Activated T-helper 1 cell treated with Interleukin-2 at 50 U/mL for 16 hours (primary cell): ENCODE results near the gene PKHD1.

ENCODE experiments used
- DNase-seq: peaks from one replicate; pipeline ENCODE4 v3.0.0-alpha.2; 2020; ENCODE audit warnings: low read depth

Gene PKHD1

GRCh38 chr6:52046456-52046855, 41.0 kb downstream of the PKHD1 start:
- no peak for DNase-seq

- DNase-seq = no peak
Observed at GRCh38 chr6:52045481-52045880, 41.9 kb downstream of the PKHD1 start.

GRCh38 chr6:52045033-52045432, 42.4 kb downstream of the PKHD1 start:
- DNase-seq = no peak

GRCh38 chr6:52042141-52042885, 45.1 kb downstream of the PKHD1 start:
- no peak for DNase-seq

GRCh38 chr6:52041134-52041533, 46.3 kb downstream of the PKHD1 start:
- DNase-seq = no peak

GRCh38 chr6:52027699-52028098, 59.7 kb downstream of the PKHD1 start:
- no peak for DNase-seq

GRCh38 chr6:52024451-52025068, 62.9 kb downstream of the PKHD1 start:
- DNase-seq = no peak

GRCh38 chr6:52022675-52023074, 64.7 kb downstream of the PKHD1 start:
- DNase-seq = no peak

- no peak for DNase-seq
Observed at GRCh38 chr6:52020945-52021570, 66.4 kb downstream of the PKHD1 start.

GRCh38 chr6:52019881-52020280, 67.5 kb downstream of the PKHD1 start:
- no peak for DNase-seq

GRCh38 chr6:52019092-52019491, 68.3 kb downstream of the PKHD1 start:
- DNase-seq = no peak

GRCh38 chr6:52016915-52017748, 70.3 kb downstream of the PKHD1 start:
- no peak for DNase-seq

GRCh38 chr6:52015953-52016352, 71.5 kb downstream of the PKHD1 start:
- no peak for DNase-seq

GRCh38 chr6:52014391-52014790, 73.0 kb downstream of the PKHD1 start:
- DNase-seq = no peak

GRCh38 chr6:52013035-52013434, 74.4 kb downstream of the PKHD1 start:
- no peak for DNase-seq

GRCh38 chr6:52012582-52012981, 74.8 kb downstream of the PKHD1 start:
- no peak for DNase-seq

- DNase-seq = no peak
Observed at GRCh38 chr6:52010806-52011205, 76.6 kb downstream of the PKHD1 start.

GRCh38 chr6:52010145-52010544, 77.3 kb downstream of the PKHD1 start:
- DNase-seq = no peak

GRCh38 chr6:52009466-52010140, 77.8 kb downstream of the PKHD1 start:
- DNase-seq = no peak

- no peak for DNase-seq
Observed at GRCh38 chr6:52000064-52000463, 87.3 kb downstream of the PKHD1 start.

GRCh38 chr6:51996296-51996947, 91.0 kb downstream of the PKHD1 start:
- DNase-seq = no peak
